ENCODE data around the gene ERMARD. TPM values are rescaled to one million over a fixed set of nuclear protein-coding genes. Genes with fewer than 3 reads are reported as not detected.
A peak's percentile ranks its signal among the peaks of the same experiment; 100 is the strongest.

The ERMARD gene
- polyA plus RNA-seq, 3 donors = 37.9 to 43.4 (median 39.4) TPM

GRCh38 chr6:169780571-169781091, 29.2 kb downstream of the ERMARD start:
- DNase-seq (ENCODE audit: low read depth in 3 of 3, low spot score in 2 of 3) = no peak

- no peak for DNase-seq (ENCODE audit: low read depth in 3 of 3, low spot score in 2 of 3)
Measured at GRCh38 chr6:169782966-169783365, 31.5 kb downstream of the ERMARD start.

DNA sequence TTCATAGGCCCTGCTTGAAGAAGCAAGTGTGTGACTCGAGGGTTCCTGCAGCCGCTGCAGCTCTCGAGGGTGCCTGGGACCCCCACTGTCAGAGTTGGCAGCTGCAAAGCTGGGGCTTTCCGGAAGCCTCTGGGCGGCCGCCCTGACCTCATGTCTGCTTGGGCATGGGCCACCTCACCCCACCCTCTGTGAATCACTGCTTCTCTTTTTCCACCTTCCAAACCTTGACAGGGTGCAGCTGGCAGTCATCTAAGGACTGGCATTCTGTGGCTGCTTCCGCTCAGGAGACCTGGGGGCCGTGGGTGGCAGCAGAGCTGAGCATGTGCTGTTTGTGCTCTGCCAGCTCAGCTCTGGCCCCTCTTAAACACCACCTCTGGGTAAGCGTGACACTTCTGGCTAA, 32.0 kb downstream of the ERMARD start:
- DNase-seq (ENCODE audit: low read depth in 3 of 3, low spot score in 2 of 3) = no peak

- DNase-seq (ENCODE audit: low read depth in 3 of 3, low spot score in 2 of 3) = no peak
Measured at GRCh38 chr6:169783971-169784820, 32.8 kb downstream of the ERMARD start.

DNA sequence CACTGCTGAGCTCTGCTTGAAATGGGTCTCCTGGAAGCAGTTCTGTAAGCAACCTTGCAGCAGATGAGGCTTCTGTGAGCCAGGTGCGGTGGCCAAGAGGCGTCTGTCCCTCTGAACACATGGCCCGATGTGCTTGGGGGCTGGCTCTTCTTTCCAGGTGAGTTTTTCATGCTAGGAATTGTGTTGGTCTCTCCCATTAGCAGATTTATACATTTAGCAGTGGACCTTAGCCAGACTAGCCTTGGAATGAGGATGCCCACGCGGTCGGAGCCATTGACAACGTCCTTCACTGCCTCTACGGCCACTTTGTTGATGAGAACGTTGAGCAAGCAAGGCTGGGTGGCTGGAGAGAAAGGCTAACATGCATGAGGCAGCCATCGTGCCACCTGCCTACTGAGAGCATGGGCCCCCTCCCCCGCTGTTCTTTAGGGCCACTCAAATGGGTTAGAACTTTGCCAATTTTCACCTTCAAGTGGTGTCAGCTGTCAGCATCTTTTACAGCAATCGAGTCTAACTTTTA, 33.5 kb downstream of the ERMARD start:
- no peak for DNase-seq (ENCODE audit: low read depth in 3 of 3, low spot score in 2 of 3)

GRCh38 chr6:169785566-169785965, 34.1 kb downstream of the ERMARD start:
- no peak for DNase-seq (ENCODE audit: low read depth in 3 of 3, low spot score in 2 of 3)

DNA sequence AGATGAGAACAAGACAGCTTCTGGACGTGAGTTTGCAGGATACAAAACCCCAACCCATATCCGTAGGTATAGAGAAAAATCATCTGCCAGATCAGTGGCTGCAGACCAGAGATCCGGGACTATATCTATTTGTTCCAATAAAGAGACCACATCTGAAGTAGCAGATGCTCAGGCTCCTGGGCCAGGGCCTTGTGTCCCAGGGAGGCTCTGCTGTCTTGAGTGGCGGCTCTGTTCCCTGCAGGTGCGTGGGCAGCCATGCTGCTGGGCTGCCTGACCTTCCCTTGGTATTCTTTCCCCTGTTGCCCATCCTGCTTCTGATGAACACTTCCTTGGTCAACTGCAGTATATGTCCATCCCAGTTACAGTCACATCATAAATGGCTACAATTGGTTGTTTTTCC, 34.9 kb downstream of the ERMARD start:
- no peak for DNase-seq (ENCODE audit: low read depth in 3 of 3, low spot score in 2 of 3)

- no peak for DNase-seq (ENCODE audit: low read depth in 3 of 3, low spot score in 2 of 3)
Measured at GRCh38 chr6:169787797-169788196, 36.4 kb downstream of the ERMARD start.

DNA sequence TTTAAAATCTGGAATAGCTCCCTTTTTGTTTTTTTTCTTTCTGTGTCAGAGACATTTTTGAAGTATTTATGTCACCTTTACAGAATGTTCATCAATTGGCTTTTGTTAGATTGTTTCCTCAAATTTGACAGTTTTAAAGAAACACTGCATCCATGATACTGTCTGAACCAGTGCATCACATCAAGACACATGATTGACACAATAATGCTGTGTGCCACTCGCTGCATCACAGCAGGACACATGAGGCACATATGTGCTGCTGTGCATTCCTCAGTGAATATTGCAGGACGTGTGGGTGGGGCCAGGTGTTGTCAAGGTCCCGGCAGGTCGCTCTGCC, 37.4 kb downstream of the ERMARD start:
- no peak for DNase-seq (ENCODE audit: low read depth in 3 of 3, low spot score in 2 of 3)

- no peak for DNase-seq (ENCODE audit: low read depth in 3 of 3, low spot score in 2 of 3)
Measured at GRCh38 chr6:169789146-169789943, 37.9 kb downstream of the ERMARD start.

DNA sequence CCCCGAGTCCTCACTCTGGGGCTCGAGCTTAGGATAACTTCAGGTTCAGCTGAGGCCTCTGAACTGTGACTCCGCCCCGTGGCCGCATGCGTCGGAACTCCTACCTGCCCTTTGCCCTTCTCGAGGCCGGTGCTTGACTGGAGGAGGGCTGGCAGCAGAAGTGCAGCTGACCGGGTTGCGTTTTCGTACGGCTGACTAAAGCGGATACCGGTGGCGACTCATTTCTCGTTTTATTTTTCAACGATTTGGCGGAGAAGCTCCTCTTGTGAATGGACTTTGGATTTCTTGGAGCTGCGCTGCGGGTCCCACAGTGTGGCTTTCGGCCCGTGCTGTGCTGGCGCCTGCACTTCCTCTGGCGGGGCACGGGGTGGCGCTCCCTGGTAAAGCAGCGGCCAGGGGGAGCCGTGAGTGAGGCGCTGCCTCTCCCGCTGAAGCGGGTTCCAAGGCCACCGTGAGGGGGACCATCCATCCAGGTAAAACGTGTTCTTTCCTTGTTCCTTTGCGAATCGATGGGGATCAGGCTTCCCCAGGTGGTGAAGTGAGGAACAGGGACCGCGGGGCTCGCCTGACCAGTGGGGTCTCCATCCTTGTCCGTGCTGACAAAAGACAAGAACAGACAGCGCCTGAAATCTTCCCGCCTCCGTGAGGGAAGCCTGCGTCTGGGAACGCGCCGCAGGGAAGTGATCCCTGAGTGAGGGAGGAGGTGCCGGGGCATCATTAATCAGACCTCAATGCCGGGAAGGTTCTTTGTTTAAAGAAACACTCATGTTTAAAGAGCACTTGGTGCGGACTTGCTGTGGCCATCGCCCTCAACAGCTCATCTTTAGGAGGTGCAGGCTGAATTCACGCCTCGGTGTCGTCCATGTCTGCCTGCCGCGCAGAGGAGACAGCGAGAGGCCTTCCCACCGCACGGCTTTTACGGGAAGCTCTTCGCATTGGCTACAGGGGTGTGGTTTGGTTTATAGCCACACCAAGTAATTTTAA, 38.8 kb downstream of the ERMARD start:
- peak; percentile 61 to 68 (median 63) for DNase-seq (ENCODE audit: low read depth in 3 of 3, low spot score in 2 of 3)

DNA sequence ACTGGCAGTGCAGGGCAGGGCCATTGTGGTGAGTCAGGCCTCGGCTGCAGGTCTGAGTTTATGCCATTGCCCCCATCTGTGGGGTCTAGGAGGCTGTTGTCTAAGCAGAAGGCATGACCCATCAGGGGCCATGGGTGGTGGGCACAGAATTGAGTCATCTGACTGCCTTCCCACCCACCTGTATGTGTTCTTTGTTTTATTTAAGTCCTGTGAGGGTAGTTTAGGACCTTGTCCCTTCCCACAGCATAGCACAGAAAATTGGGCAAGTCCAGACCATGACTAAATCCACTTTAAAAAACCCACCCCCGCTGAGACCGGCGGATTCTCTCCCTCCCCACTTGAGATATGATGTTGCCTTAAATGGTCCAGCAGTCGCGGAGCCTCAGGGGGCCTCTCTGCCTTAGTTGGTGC, 40.3 kb downstream of the ERMARD start:
- no peak for DNase-seq (ENCODE audit: low read depth in 3 of 3, low spot score in 2 of 3)

GRCh38 chr6:169792306-169793015, 41.0 kb downstream of the ERMARD start:
- no peak for DNase-seq (ENCODE audit: low read depth in 3 of 3, low spot score in 2 of 3)

- DNase-seq (ENCODE audit: low read depth in 3 of 3, low spot score in 2 of 3) = no peak
Measured at GRCh38 chr6:169793408-169793807, 42.0 kb downstream of the ERMARD start.

DNA sequence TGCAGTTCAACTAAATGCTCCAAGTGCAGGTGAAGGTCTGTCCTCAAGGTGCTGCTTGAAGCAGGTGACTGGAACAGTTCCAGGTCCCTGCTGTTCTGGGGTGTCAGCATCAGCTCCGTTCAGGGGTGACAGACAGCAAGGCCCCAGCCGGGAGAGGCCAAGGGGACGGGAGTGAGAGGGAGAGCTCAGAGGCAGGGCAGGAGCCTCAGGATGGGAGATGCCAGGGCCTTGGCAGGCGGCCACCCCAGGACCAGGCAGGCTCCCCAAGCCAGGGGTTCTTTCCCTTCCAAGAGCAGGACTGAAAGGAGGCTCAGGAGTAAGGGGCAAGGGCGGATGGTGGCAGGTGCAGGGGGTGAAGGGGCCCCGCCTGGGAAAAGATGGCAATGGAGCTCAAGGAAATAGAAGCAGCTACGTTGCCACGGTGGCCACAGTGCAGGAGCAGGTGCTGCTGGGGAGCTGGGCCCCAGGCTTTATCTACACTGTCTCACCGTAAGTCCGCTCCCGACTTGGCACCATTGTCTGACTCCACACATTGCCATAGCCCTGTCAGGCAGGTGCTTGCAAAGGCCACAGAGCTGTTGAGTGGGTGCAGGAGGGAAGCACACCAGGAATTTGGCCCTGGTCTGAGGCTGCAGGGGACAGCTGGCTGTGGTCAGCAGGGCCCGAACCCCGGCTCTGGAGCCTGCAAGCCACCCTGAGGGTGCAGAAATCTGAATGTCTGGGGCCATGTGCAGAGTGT, 43.1 kb downstream of the ERMARD start:
- no peak for DNase-seq (ENCODE audit: low read depth in 3 of 3, low spot score in 2 of 3)

DNA sequence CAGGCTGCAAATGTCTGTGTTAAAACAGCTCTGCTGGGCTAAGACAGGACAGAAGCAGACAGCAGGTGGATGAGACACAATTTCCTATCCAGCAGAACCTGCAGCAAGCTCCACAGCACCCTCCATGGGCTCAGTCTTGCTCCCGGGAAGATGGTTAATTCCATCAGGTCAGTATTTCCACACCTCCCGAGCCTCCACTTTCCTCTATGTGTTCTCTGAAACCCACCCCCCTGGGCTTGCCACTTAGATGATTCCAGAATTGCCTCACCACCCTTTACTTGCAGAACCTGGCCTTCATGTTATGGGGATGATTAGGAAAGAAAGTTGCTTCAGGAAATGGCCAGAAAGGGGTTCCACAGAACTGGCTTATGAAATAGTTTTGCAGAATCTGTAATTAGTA, 43.8 kb downstream of the ERMARD start:
- DNase-seq (ENCODE audit: low read depth in 3 of 3, low spot score in 2 of 3) = no peak

GRCh38 chr6:169798764-169799473, 47.5 kb downstream of the ERMARD start:
- DNase-seq (ENCODE audit: low read depth in 3 of 3, low spot score in 2 of 3) = no peak

GRCh38 chr6:169799474-169799926, 48.1 kb downstream of the ERMARD start:
- DNase-seq (ENCODE audit: low read depth in 3 of 3, low spot score in 2 of 3) = no peak
